Fibroblast of skin of right biceps (primary cell): ENCODE results near the gene DAB1.
"Not testable (repeated sequence)": the region's sequence is repeated elsewhere in the genome, so short reads cannot be mapped to it uniquely, and the experiment has no call there.

Experiments
- DNase-seq: peaks from one replicate; pipeline ENCODE4 v3.0.0-alpha.2; 2013

The DAB1 gene

DNA sequence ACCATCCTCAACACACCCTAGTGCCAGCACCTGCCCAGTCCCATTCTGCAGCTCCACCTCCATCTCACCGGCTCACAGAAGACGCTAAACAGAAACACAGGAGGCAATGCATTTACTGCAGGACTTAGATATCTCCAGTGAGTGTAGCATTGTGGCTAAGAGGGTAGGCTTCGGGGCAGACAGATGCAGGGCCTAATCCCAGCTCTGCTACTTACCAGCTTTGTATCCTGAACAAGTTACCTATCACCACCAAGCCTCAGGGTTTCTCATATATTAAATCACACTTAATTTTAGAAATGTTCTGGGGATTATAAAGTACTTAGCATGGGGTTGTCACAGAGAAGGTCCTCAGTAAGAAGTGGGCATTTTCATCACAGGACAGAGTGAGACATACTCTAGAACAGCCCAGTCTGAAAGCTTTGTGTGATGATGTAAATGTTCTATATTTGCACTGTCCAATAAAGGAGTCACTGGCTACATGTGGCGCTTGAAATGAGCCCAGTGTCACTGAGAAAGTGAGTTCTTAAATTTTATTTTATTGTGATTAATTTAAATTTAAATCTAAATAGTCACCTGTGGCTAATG lies 308.7 kb downstream of the DAB1 start:
- DNase-seq: no peak

DNA sequence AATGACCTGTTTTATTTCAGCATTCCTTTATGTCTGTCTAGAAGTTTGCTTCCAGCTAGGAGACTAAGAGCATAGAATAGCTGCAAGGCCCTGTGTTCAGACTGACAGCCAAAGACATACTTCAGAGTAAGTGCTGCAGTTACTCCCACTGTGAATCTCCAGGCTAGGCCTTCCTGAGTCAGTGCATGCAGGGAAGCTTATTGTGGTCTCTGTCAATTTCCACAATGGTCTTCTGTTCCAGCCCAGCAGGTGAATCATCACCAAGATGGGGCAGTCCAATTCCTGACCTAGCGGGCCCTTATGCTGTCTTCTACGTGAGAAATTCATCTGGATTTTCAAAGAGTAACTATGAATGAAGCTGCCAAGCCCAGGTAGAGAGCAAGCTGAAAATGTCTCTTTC lies 311.7 kb downstream of the DAB1 start:
- DNase-seq: peak; percentile 56

DNA sequence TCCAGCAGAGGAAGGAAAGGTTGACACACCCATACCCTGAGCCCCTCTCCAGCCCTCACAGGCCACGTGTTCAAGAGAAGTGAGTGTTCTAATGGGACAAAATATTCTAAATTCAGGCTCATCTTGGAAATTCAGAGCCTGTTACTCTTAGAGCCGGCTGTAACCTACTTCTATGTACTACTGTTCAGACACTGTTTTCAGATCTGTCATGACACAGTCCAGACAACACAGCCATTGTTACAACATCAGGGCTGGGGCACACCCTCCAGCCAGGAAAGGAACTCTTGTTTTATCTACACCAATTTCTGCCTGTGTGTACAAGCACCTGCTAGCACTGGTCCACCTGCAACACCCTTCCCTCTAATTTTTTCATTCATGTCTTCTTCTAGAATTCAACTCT lies 312.7 kb downstream of the DAB1 start:
- DNase-seq: no peak

DNA sequence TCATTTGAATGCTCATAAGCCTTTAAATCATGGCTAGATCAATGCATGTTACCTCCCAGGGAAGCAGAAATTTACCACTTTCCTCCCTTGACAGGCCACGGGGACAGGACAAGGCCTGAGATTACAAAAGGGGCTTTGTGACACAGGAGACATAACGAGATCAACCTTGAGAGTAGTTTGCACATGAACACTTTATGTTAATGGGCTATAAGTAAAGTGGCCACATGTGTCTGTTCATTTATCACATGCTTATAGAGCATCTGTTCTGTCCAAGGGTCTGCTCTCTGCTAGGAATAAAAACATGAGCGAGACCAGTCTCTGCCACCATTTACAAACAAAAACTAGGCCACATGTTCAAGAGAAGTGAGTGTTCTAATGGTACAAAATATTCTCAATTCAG lies 314.0 kb downstream of the DAB1 start:
- no peak for DNase-seq

DNA sequence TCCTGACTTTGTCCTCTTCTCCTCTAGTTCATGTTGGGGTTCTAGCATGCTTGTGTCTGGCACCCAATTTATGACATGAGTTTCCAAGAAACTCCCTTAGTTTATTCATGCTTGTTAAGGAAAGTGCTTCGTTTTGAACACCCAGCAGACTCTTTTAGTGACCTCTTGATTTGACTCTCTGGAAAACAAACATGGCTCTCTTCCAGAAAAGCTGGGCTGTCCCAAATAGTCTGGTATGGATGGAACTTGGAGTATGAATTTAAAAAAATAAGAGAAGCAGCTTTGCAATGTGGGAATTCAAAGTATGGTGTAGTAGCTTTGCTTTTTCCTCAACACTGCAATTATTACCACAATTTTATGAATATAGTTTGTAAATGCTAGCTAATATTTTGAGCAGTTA lies 314.6 kb downstream of the DAB1 start:
- DNase-seq: peak; percentile 30

GRCh38 chr1:57106296-57106695 lies 317.6 kb downstream of the DAB1 start:
- DNase-seq: no peak

DNA sequence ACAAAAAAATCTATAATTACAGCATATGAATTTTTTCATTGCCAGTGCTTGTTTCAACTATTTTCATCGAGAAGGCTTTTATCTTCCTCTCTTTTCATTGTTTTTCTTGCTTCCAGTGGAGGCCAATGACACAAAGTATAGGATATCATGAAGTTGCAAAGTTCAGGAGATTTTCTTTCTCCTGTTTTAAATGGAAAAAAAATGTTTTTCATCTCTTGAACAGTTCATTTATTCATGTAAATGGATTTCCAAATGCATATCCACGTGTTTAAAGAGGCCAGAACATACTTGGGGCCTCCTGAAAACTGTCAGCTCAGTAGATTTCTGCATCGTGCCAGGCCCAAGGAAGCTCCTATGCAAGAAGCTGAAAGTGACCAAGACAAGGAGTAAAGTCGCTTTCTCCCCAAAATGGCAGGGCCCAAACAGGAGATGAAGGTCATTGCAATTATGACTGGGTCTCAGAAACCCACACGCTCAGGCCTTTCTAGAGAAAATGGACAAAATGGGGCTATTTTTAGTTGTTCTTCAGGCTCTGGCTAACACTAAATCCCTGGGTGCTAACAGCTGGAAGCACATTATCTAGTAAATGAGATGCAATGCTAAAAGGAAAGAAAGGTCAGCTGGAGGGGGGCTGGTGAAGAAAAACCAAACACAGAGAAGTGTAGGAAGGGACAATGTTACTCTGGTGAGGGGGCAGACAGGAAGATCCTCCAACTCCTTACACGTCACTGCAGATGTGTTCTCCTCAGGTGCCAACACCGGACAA lies 321.1 kb downstream of the DAB1 start:
- no peak for DNase-seq

DNA sequence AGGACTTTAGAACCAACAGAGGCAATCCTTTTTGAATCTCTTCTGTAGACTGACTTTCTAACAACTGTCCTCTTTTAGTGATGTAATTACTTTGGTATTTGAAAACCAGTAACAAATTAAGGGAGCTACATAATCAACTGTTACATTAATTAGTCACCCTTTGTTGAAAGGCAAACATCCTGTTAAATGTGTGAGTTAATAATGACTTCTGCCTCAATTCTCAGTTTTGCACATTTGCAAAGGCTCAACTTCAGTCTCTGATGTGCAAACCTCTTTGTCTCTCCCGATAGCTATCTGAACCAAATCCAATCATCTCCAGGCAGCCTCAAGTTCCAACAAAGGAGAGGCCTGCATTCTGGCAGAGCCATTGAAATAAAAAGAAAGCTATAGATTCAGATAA lies 322.7 kb downstream of the DAB1 start:
- DNase-seq: peak; percentile 53

GRCh38 chr1:57094749-57095148 lies 329.1 kb downstream of the DAB1 start:
- no peak for DNase-seq

DNA sequence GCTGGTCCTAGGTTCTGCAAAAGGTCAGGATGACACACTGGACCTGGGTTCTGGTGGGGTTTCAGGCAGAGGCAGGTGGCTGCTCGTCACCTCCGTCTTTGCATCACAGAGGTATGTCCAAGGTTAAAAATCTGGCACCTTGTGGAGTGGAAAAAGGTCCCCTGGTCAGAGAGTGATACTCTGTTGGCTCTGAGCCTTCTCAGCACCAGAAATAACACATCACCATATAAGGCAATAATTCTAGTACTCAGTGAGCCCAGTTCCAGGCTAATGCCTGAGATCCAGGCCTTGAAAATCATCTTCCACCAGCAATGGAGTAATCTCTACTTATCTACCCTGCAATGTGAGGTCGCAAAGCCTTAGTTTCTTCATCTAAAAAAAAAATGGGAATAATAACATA lies 330.7 kb downstream of the DAB1 start:
- no peak for DNase-seq

DNA sequence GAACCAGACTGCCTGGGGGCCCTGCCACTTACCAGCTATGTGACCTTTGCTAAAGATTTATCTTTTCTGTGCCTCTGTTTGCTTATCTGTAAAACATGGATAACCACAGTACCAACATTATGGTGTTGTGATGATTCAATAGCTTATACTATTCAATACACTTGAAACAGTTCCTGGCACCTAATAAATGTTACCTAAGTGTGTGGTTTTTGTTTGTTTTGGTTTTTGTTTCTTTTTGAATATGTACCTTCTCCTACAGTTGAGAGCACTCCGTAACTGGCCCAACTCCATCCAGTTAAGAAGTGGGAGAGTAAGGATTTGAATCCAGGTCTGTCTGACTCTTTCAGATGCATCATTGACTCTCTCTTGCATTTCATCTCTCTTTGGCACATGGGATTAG lies 332.2 kb downstream of the DAB1 start:
- DNase-seq: no peak

- peak; percentile 26 for DNase-seq
Observed at GRCh38 chr1:57089855-57090254, 334.0 kb downstream of the DAB1 start.

GRCh38 chr1:57089221-57089620 lies 334.6 kb downstream of the DAB1 start:
- no peak for DNase-seq

DNA sequence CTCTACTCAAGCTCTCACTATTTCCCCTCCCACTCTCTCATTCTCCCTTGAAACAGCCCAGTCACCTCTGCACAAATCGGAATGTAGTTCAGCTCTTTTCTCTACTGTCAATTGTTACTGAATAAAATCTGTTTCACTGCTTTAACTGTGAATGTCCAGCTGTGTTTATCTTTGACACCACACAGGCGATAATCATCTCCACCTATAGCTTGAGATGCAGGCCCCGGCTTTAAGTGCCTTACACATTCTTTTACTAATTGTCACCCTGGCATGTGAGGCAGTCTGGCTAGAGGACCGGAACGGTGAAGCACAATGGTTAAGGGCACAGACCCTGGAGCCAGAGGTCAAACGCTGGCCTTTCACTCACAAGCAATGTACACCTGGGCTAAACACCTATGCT lies 335.2 kb downstream of the DAB1 start:
- DNase-seq: no peak

GRCh38 chr1:57087660-57088059 lies 336.2 kb downstream of the DAB1 start:
- not testable (repeated sequence) for DNase-seq

DNA sequence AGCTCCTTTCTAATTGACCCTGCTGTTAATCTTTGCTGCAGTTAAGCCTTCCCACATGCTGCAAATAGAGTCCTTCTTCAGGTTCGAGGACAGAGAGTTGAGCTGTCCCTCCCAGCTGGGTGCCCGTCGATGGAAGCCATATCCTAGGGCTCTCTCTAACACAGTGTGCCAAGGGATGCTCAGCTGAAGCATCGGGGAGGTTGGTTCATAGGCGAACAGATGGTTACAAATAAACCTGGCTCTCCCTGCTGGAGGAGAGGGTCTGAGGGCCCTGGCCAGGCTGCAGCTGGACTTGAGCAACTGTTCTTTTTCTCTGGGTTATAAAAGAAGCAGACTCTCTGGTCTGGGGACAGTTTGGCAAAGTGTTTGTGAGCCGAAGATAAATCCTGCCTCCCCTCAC lies 337.7 kb downstream of the DAB1 start:
- DNase-seq: no peak

DNA sequence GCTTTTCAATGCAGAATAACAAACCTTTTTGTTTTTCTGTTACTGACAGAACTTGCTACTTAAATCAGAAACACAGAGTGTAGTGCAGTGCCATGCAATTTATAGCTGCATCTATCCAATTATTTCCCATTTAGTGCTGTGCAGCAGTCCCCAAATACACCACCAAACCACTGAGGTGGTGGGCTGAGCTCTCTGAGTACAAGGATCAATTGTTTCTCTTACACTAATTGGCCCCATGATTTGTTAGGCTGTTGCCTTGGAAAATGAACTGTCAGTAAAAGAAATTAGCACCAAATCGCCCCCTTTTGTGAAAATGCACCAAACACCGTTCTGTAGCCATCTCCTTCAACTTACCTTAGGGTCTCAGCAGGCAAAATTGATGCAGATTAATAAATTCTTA lies 339.2 kb downstream of the DAB1 start:
- no peak for DNase-seq

DNA sequence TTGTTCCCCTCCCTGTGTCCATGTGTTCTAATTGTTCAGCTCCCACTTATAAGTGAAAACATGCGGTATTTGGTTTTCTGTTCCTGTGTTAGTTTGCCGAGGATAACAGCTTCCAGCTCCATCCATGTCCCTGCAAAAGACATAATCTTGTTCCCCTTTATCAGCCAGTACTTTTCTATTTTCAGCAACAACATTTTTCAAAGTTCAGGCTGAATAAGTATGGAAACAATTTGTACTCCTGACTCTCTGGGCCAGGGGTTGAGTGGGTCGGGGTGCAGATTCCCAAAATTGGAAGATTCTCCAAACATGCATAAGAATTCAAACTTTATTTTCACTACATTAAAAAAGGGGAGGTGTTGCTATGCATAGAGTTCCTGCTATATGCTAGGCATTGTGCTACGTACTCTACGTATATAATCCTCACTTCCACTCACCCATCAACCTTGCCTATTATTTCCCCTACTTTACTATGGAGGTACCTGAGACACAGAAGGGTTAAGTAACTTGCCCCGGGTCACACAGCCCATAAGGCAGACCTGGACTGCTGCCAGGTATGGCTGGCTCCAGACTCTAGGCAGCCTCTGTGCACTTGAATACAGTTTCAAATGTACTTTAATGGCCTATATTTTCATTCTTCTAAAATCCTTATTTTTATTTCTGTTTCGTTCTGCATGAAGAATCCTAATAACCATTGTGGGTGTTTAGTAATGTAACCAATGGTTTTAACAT lies 341.0 kb downstream of the DAB1 start:
- DNase-seq: no peak

DNA sequence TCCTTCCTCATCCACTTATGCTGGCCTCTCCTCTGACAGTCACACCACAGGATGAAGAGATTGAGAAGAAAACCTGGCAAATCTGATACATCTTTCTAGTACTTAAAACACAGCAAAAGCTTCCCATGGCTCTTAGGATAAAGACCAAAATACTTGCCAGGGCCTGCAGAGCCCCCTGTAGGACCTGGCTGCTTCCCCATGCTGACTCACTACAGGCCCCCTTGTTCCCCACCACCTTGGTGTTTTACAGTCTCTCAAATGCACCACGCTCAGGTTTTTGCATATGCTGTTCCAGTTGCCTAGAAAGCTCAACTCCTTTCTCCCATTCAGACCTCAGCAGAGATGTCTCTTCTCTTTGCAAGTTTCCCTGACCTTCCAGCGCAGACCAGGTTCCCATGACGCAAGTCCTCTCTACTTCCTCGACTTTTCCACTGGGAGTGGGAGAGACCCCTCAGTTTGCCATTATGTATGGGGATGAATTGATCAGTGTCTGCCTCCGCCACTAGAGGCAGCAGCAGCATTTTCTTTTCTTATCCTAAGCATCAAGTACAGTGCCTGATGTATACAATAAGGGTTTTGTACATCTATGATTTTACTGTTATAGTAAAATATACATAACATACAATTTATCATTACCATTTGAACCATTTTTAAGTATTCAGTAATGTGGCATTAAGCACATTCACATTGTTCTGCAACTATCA lies 344.3 kb downstream of the DAB1 start:
- DNase-seq: no peak

- no peak for DNase-seq
Observed at GRCh38 chr1:57072401-57073110, 351.3 kb downstream of the DAB1 start.

DNA sequence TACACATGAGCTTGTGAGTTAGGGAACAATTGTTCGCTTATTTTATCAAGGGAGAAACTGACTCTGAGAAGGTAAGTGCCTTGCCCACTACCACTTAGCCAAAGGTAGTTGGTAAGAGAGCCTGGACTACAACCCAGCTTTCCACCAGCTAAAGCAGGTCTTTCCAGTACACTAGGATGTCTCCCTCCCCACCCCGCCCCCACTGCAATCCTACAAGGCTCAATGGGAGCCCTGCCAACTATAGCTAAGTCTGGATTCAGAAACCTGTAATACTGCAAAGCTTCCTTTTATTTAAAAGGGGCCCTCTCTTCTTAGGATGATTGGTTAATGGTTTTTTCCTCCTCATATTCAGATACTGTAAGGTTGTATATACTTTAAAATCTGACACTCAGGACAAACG lies 356.0 kb downstream of the DAB1 start:
- DNase-seq: peak; percentile 41

DNA sequence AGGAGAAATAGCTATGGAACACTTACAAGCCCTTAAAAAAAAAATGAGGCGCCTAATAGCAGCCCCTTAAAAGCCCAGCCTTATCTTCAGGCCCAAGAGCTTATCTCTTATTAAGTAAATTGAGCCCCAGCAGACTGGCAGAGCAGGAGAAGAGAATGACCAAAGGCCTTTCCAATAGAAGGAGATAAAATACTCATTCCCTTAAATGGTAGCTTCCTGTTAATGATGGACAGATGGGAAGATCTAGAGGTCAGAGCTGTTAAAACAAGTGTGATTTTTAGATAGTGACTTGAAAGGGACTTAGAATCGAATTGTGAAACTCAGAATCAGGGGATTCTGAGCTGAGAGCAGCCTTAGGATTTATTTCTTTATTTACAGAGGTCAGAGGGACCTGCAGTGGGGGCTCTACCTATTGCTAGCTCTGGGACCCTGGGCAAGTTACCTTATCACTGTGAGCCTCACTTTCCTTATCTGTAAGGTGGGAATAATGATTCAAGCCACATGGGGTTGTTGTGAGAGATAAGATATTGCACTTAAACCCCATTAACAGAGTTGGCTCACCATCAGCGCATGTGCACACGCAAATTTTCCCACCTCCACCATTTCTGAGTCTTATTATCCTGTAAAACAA lies 356.8 kb downstream of the DAB1 start:
- no peak for DNase-seq
